HG03039 (cell line): ENCODE measurements around the gene LYPD1.
"Not testable (repeated sequence)": the region's sequence is repeated elsewhere in the genome, so short reads cannot be mapped to it uniquely, and the experiment has no call there.

Experiments
- ATAC-seq: cut with Tn5 transposase; IDR thresholded peaks from one replicate; pipeline ENCODE4 v1.9.1; 2021; ENCODE audit warnings: mild to moderate bottlenecking, moderate library complexity; ENCODE audit not compliant: unreplicated experiment

The LYPD1 gene

GRCh38 chr2:132669908-132670495, at the start of gene LYPD1:
Gene LYPD1, minus strand, starts transcription at chr2:132670205. Its CDS starts 273 bp downstream, at chr2:132669932.
- ATAC-seq = no peak

- no peak for ATAC-seq
Measured at GRCh38 chr2:132719480-132719879, 49.5 kb upstream of the LYPD1 start.

GRCh38 chr2:132716954-132717353, 46.9 kb upstream of the LYPD1 start:
- ATAC-seq = no peak

- no peak for ATAC-seq
Measured at GRCh38 chr2:132715386-132716351, 45.7 kb upstream of the LYPD1 start.

- no peak for ATAC-seq
Measured at GRCh38 chr2:132703396-132703795, 33.4 kb upstream of the LYPD1 start.

GRCh38 chr2:132701810-132702209, 31.8 kb upstream of the LYPD1 start:
- ATAC-seq = no peak

- ATAC-seq = not testable (repeated sequence)
Measured at GRCh38 chr2:132699802-132700201, 29.8 kb upstream of the LYPD1 start.

GRCh38 chr2:132698347-132698746, 28.3 kb upstream of the LYPD1 start:
- not testable (repeated sequence) for ATAC-seq

- no peak for ATAC-seq
Measured at GRCh38 chr2:132697556-132698205, 27.7 kb upstream of the LYPD1 start.

GRCh38 chr2:132692816-132693215, 22.8 kb upstream of the LYPD1 start:
- ATAC-seq = no peak

GRCh38 chr2:132691556-132691955, 21.6 kb upstream of the LYPD1 start:
- no peak for ATAC-seq

GRCh38 chr2:132690664-132691303, 20.8 kb upstream of the LYPD1 start:
- ATAC-seq = no peak

GRCh38 chr2:132681766-132682165, 11.8 kb upstream of the LYPD1 start:
- ATAC-seq = no peak

GRCh38 chr2:132680544-132680943, 10.5 kb upstream of the LYPD1 start:
- no peak for ATAC-seq

GRCh38 chr2:132678483-132678882, 8.5 kb upstream of the LYPD1 start:
- ATAC-seq = no peak

GRCh38 chr2:132677661-132678060, 7.7 kb upstream of the LYPD1 start:
- no peak for ATAC-seq

GRCh38 chr2:132676999-132677398, 7.0 kb upstream of the LYPD1 start:
- no peak for ATAC-seq

GRCh38 chr2:132671151-132671835, 1.3 kb upstream of the LYPD1 start:
- no peak for ATAC-seq

- no peak for ATAC-seq
Measured at GRCh38 chr2:132670496-132671150, 618 bp upstream of the LYPD1 start.
